Liver (tissue), 9 donors: ENCODE results near the gene COLEC12. TPM values are rescaled to one million over a fixed set of nuclear protein-coding genes. Genes with fewer than 3 reads are reported as not detected.

ENCODE experiments used
- DNase-seq: peaks from one replicate; pipeline ENCODE4 v3.0.0-alpha.2; 2017; ENCODE audit warnings: low spot score
- H3K27ac ChIP-seq, 2 donors: one replicate each; pipeline ENCODE4 v1.7.0; 2013; ENCODE audit warnings: inconsistent platforms in 2 of 2, low read length in 2 of 2, control low read depth in 1 of 2, low read depth in 1 of 2, mild to moderate bottlenecking in 1 of 2
- H3K27me3 ChIP-seq, 4 donors: one replicate each; pipeline versions ENCODE4 v1.6.1 to v1.7.0; 2013; ENCODE audit warnings: low read length in 3 of 4, inconsistent platforms in 1 of 4, mild to moderate bottlenecking in 1 of 4, moderate library complexity in 1 of 4; ENCODE audit not compliant: control insufficient read depth in 4 of 4, insufficient read depth in 4 of 4
- H3K36me3 ChIP-seq, 4 donors: one replicate each; pipeline versions ENCODE4 v1.6.1 to v1.7.0; 2013; ENCODE audit warnings: low read length in 3 of 4, mild to moderate bottlenecking in 3 of 4, low read depth in 1 of 4, moderate library complexity in 1 of 4; ENCODE audit not compliant: control insufficient read depth in 4 of 4, insufficient read depth in 3 of 4
- H3K4me1 ChIP-seq, 4 donors: one replicate each; pipeline versions ENCODE4 v1.6.1 to v1.7.0; 2013; ENCODE audit warnings: low read length in 3 of 4, mild to moderate bottlenecking in 3 of 4, moderate library complexity in 1 of 4; ENCODE audit not compliant: control insufficient read depth in 4 of 4, insufficient read depth in 4 of 4
- H3K4me3 ChIP-seq, 3 donors: one replicate each; pipeline versions ENCODE4 v1.6.1 to v1.7.0; 2013; ENCODE audit warnings: low read length in 3 of 3, control low read depth in 1 of 3, low read depth in 1 of 3, mild to moderate bottlenecking in 1 of 3
- H3K9ac ChIP-seq, 2 donors: one replicate each; pipeline ENCODE4 v1.7.0; 2013; ENCODE audit warnings: low read length in 2 of 2, mild to moderate bottlenecking in 2 of 2, moderate library complexity in 2 of 2, control low read depth in 1 of 2, low read depth in 1 of 2
- H3K9me3 ChIP-seq, 4 donors: one replicate each; pipeline versions ENCODE4 v1.6.1 to v1.7.0; 2013; ENCODE audit warnings: low read length in 3 of 4; ENCODE audit not compliant: control insufficient read depth in 4 of 4
- ATF3 ChIP-seq: IDR thresholded peaks from 2 replicates; pipeline ENCODE4 v1.6.1; 2016; ENCODE audit warnings: antibody characterized with exemption
- CTCF ChIP-seq: fragments of 150-350 bp; IDR thresholded peaks from 2 replicates; pipeline ENCODE4 v1.5.1; 2017; ENCODE audit warnings: improper control_type of control experiment, low read depth, low read length; ENCODE audit not compliant: missing input control
- EGR1 ChIP-seq, 2 donors: IDR thresholded peaks; 2 replicates each; pipeline ENCODE4 v1.6.1; 2016 to 2018; ENCODE audit warnings: antibody characterized with exemption in 2 of 2, low read depth in 2 of 2
- FOXA1 ChIP-seq: IDR thresholded peaks from 2 replicates; pipeline ENCODE4 v1.6.1; 2016; ENCODE audit warnings: antibody characterized with exemption
- FOXA2 ChIP-seq: IDR thresholded peaks from 2 replicates; pipeline ENCODE4 v1.6.1; 2016; ENCODE audit warnings: antibody characterized with exemption
- GABPA ChIP-seq, 2 donors: IDR thresholded peaks in 1 of 2; conservative IDR thresholded peaks in 1 of 2; 2 replicates each; pipeline ENCODE4 v1.6.1; 2016; ENCODE audit warnings: antibody characterized with exemption in 2 of 2, mild to moderate bottlenecking in 1 of 2, moderate library complexity in 1 of 2
- HNF4A ChIP-seq, 2 donors: conservative IDR thresholded peaks; 2 replicates each; pipeline ENCODE4 v1.6.1; 2016; ENCODE audit warnings: antibody characterized with exemption in 2 of 2, mild to moderate bottlenecking in 2 of 2
- HNF4G ChIP-seq: IDR thresholded peaks from 2 replicates; pipeline ENCODE4 v1.6.1; 2016; ENCODE audit warnings: antibody characterized with exemption
- JUND ChIP-seq, 2 donors: IDR thresholded peaks; 2 replicates each; pipeline ENCODE4 v1.6.1; 2016; ENCODE audit warnings: antibody characterized with exemption in 2 of 2
- MAX ChIP-seq: IDR thresholded peaks from 2 replicates; pipeline ENCODE4 v1.6.1; 2016; ENCODE audit warnings: antibody characterized with exemption
- NR2F2 ChIP-seq: IDR thresholded peaks from 2 replicates; pipeline ENCODE4 v1.6.1; 2016; ENCODE audit warnings: antibody characterized with exemption
- RAD21 ChIP-seq, 2 donors: IDR thresholded peaks; 2 replicates each; pipeline ENCODE4 v1.6.1; 2016; ENCODE audit warnings: antibody characterized with exemption in 2 of 2, mild to moderate bottlenecking in 2 of 2
- REST ChIP-seq: IDR thresholded peaks from 2 replicates; pipeline ENCODE4 v1.6.1; 2016; ENCODE audit warnings: antibody characterized with exemption, mild to moderate bottlenecking
- RXRA ChIP-seq, 2 donors: IDR thresholded peaks; 2 replicates each; pipeline ENCODE4 v1.6.1; 2017 to 2018; ENCODE audit warnings: antibody characterized with exemption in 2 of 2, mild to moderate bottlenecking in 1 of 2
- SP1 ChIP-seq: IDR thresholded peaks from 2 replicates; pipeline ENCODE4 v1.6.1; 2018; ENCODE audit warnings: antibody characterized with exemption, mild to moderate bottlenecking
- TAF1 ChIP-seq: conservative IDR thresholded peaks from 2 replicates; pipeline ENCODE4 v1.6.1; 2016; ENCODE audit warnings: antibody characterized with exemption, mild to moderate bottlenecking
- YY1 ChIP-seq: IDR thresholded peaks from 2 replicates; pipeline ENCODE4 v1.6.1; 2016; ENCODE audit warnings: antibody characterized with exemption, mild to moderate bottlenecking
- WGBS: extraction: QIAGEN DNeasy Blood & Tissue Kit; methylation state at CpG from one replicate; pipeline ENCODE4 v1.1.7; 2013; 5-methylcytosine and 5-hydroxymethylcytosine counted together
- polyA plus RNA-seq, 2 donors: library from polyadenylated mRNA; stranded (reverse) in 1 of 2; unstranded in 1 of 2; fragments of 200-250 nt in 1 of 2; fragments of >200 nt in 1 of 2; fragmentation: Nextera tagmentation in 1 of 2; extraction: Ambion mirVana in 1 of 2; gene quantifications; one replicate each; pipeline versions ENCODE4 v1.2.1 to v1.2.3, GENCODE V29; 2013 to 2015
- total RNA-seq, 2 donors: library from RNA; depleted of rRNA; stranded (reverse); fragments of >200 nt; gene quantifications; one replicate each; pipeline ENCODE4 v1.2.3, GENCODE V29; 2014
- donor health status: healthy.
- donor health status: healthy.
- donor health status: healthy.
- donor health status: healthy.
- donor health status: healthy.

The COLEC12 gene
- total and polyA plus RNA-seq, 4 donors = 0.03 to 1.6 (median 0.28) TPM

- WGBS = 64% methylated on average over 5 of the region's 5 CpGs
- Histone ChIP-seq H3K9me3 (no peaks in the 10 kb centered on the region), H3K27ac (no peak overlapping the region), H3K9ac (no peak overlapping the region), H3K4me3 (no peak overlapping the region), H3K27me3 (peaks cover 0 to 2% (median 0%) of the 10 kb centered on the region in 4 donors), H3K36me3 (no peaks in the 10 kb centered on the region), H3K4me1 (no peaks in the 10 kb centered on the region)
- DNase-seq = no peak
- no peak for TF ChIP-seq SP1
- no peak for TF ChIP-seq HNF4A (conservative IDR thresholded peaks at IDR 0.05)
- TF ChIP-seq ATF3 = no peak
- TF ChIP-seq TAF1 = no peak
- no peak for TF ChIP-seq REST
- TF ChIP-seq CTCF = no peak
- no peak for TF ChIP-seq FOXA2
Observed at GRCh38 chr18:470661-471501, 29.6 kb downstream of the COLEC12 start.

- 76% methylated on average over 13 of the region's 13 CpGs for WGBS
- peaks cover 0 to 1% (median 0%) of the 10 kb centered on the region in 4 donors for H3K27me3 ChIP-seq
- no peak for DNase-seq
Observed at GRCh38 chr18:468955-469790, 31.3 kb downstream of the COLEC12 start.

More at GRCh38 chr18:468955-469790, 31.3 kb downstream of the COLEC12 start:
- H3K36me3 ChIP-seq = no peaks in the 10 kb centered on the region
- no peaks in the 10 kb centered on the region for H3K4me1 ChIP-seq
- no peak overlapping the region for H3K9ac ChIP-seq
- TF ChIP-seq GABPA (IDR thresholded peaks at IDR 0.05 in 1 of 2, conservative IDR thresholded peaks at IDR 0.05 in 1 of 2) = no peak
- no peak for TF ChIP-seq FOXA1
- TF ChIP-seq NR2F2 = no peak
- no peak for TF ChIP-seq SP1
- no peak for TF ChIP-seq CTCF
- no peak for TF ChIP-seq ATF3
- TF ChIP-seq YY1 = no peak
- TF ChIP-seq FOXA2 = no peak
- no peak for TF ChIP-seq RAD21 (IDR thresholded peaks at IDR 0.05)
- TF ChIP-seq HNF4A (conservative IDR thresholded peaks at IDR 0.05) = no peak
- no peak for TF ChIP-seq TAF1
- TF ChIP-seq MAX = no peak
- TF ChIP-seq JUND (IDR thresholded peaks at IDR 0.05) = no peak
- TF ChIP-seq RXRA (IDR thresholded peaks at IDR 0.05) = no peak
- no peak for TF ChIP-seq REST
- no peak for TF ChIP-seq HNF4G
- TF ChIP-seq EGR1 (IDR thresholded peaks at IDR 0.05; ENCODE audit: low read depth in 2 of 2) = no peak
- no peaks in the 10 kb centered on the region for H3K9me3 ChIP-seq
- H3K27ac ChIP-seq = no peak overlapping the region
- H3K4me3 ChIP-seq = no peak overlapping the region
